NCI-H2227 (cell line): ENCODE results near the gene PRKN.

ENCODE experiments used
- DNase-seq: peaks from one replicate; lab custom pipeline; 2025; ENCODE audit not compliant: unreplicated experiment; lab: John Stamatoyannopoulos, UW

PRKN gene

DNA sequence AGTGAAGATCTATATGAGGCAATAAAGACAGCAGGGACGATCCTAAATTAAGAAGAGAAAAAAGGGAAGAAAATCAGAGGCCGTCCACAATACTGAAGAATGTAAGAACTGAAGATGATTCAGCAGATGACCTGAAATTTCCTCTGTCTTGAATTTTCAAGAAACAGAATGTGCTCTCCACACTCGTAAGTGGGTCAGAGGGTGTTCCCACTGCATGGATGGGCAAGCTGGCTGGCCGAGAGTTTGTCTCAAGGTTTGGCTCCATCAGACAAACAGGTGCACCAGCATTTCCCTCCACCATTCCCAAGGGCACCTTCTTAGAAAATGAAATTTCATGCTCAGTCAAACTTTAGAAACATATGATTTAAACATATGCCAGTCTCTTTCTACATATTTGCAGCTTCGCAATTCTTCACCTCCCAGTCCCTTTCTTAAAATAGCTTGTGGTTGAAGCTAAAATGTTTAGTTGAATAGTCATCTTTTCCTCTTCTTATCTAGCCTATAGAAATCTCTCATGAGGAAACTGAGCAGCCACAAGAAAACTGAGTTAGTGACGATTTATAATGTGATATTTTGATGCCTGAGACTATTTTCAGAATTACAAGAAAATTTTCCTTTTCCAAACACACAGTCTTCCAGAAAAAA is 576.4 kb downstream of the PRKN start:
- no peak for DNase-seq

DNA sequence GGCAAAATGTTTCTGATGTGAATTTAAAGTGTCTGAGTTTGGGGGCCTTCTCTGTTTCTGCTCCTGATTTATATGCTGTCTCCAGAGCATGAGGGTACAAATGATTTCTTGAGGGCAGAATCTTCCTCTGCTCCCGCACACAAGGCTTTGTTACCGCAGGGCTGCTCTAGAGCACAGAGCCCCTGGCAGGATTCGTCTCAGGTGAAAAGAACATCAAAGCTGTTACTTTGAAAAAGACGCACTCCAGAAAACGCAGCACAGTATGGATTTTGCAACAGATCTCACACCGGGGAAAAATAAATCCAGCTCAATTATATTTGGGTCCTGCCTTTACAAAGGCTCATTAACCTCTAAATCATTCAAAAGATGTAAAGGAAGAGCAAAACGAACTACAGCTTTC is 577.3 kb downstream of the PRKN start:
- no peak for DNase-seq

DNA sequence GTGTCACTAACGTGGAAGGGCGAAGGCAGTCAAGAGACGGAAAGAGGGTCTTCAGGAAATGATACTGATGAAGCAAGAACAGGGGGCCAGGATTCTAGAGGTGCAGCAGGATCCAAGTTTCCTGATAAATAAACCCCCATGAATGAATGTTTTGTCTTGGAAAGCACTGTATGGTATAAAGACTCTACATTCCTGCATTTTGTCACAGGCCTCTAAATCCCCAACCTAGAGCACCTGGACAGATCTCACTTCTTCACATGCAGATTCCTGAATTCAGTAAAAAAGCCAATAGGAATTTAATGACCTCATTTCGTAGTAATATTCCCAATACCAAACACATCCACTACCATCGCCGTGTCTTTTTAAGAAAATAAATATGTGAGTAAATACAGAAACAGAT is 577.8 kb downstream of the PRKN start:
- DNase-seq: no peak

GRCh38 chr6:162147805-162148204 is 579.8 kb downstream of the PRKN start:
- no peak for DNase-seq

DNA sequence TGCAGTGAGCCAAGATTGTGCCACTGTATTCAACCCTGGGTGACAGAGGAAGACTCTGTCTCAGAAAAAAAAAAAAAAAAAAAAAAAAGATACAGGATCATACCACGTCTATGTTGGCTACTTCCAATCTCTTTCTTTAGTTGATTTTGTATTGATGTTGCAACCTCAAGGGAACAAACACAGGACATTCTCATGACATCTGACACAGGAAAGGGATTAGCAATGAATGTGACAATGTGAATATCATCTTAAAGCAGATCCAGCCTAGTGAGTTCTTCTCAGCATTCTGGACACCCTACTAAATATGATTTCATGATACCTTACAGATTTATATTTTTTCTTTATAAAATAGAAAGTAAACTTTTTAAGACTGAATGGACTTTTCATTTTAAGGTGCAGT is 580.3 kb downstream of the PRKN start:
- no peak for DNase-seq

GRCh38 chr6:162140251-162140852 is 587.2 kb downstream of the PRKN start:
- DNase-seq: no peak

DNA sequence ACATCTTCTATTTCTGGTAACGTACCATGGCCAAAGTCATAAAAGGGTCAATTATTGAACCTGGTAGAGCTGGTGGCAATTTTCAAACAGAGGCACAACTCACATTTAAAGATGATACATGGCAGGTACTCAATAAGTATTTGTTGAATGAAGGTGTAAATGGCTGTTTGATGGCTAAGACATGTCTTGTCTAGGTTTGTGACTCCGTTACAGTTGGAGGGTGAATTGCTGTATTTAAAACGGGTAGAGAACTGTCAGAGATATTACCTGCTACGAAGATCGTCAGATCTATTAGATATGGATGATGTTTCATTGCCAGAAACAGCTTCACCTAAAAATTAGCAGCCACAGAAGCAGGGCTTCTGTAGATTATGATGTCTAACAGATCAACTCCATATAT is 601.9 kb downstream of the PRKN start:
- no peak for DNase-seq

- no peak for DNase-seq
Measured at GRCh38 chr6:162124710-162125435, 602.7 kb downstream of the PRKN start.

- DNase-seq: no peak
Measured at GRCh38 chr6:162123797-162124196, 603.8 kb downstream of the PRKN start.

- no peak for DNase-seq
Measured at GRCh38 chr6:162119341-162119740, 608.2 kb downstream of the PRKN start.

GRCh38 chr6:162118706-162119105 is 608.9 kb downstream of the PRKN start:
- no peak for DNase-seq

- DNase-seq: no peak
Measured at GRCh38 chr6:162116902-162117525, 610.6 kb downstream of the PRKN start.

- no peak for DNase-seq
Measured at GRCh38 chr6:162109480-162110050, 618.0 kb downstream of the PRKN start.

- no peak for DNase-seq
Measured at GRCh38 chr6:162108041-162108440, 619.5 kb downstream of the PRKN start.

DNA sequence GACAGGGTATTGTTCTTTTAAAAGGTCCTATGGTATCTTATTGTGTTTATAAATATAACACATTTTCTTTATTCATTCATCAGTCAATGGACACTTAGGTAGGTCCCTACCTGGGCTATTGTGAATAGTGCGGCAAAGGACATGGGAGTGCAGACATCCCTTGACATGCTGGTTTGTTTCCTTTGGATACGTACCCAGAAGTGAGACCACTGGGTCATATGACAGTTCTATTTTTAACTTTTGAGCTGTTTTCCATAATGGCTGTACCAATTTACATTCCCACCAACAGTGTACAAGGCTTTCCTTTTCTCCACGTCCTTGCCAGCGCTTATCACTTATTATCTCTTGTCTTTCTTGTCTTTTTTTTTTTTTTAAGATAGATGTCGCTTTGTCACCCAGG is 627.5 kb downstream of the PRKN start:
- DNase-seq: no peak

DNA sequence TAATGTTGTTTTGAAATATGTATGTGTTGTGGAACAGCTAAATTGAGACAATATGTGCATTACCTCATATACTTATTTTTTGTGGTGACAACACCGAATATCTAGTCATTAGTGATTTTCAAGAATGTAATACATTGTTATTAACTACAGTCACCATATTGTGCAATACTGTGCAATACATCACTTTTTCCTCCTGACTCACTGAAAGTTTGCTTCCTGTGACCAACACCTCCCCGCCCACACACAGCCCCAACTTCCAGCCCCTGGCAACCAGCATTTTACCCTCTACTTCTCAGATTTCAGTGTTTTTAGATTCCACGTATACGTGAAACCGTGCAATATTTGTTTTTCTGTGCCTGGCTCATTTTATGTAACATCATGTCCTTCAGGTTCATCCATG is 627.9 kb downstream of the PRKN start:
- DNase-seq: no peak

- no peak for DNase-seq
Measured at GRCh38 chr6:162092816-162093502, 634.6 kb downstream of the PRKN start.

- no peak for DNase-seq
Measured at GRCh38 chr6:162090734-162091133, 636.8 kb downstream of the PRKN start.

DNA sequence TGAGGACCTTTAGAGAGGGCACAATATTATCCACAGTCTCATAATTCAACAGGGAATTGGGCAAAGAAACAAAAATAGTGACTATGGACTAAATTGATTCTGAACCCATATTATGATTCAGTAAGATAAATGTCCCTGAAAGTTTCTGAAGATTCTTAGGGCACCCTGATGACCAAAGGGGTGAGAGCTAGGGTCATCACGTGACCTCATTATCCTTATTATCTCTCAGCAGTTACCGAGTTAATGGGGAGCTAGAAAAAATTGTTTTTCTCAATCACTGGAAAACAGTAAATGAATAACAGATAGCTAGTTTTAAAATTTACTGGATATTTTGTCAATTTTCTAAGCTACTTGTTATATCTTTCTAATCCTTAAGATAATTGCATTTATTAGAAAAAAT is 639.5 kb downstream of the PRKN start:
- no peak for DNase-seq

DNA sequence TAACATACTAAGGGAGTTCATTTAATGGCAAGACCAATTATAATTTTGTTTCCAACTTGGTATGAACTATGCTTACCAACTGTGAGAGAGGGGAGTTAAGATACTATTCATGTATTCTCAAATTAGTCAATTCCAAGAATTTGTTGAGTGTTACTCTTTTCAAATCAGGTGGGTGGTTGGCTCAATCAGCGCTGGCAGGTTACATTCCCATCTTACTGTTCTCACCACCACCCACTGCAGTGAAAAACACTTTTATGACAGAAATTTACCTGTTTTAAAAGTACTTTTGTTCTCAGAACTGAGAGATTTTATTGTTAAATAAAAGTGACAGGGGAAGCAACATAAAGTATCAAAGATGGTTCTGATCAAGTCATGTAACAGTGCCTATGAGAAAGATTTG is 642.0 kb downstream of the PRKN start:
- DNase-seq: no peak

DNA sequence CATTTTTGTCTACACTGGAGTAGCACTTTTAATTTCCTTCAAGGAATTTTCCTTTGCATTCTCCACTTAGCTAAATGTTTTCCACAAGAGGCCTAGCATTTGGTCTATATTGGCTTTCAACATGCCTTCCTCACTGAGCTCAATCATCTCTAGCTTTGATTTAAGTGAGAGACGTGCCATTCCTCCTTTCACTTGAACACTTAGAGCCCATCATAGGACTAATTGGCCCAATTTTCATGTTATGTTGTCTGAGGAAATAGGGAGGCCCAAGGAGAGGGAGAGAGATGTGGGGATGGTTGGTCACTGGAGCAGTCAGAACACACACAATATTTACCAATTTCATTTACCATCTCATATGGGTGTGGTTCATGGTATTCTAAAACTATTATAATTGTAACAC is 645.0 kb downstream of the PRKN start:
- no peak for DNase-seq
